Neural cell (in vitro differentiated cells): ENCODE data around the gene ESPNL.

ENCODE experiments used
- CTCF ChIP-seq: fragments of 450-650 bp; IDR thresholded peaks from 2 replicates; pipeline ENCODE4 v1.5.1; 2014; ENCODE audit warnings: antibody characterized with exemption, mild to moderate bottlenecking, moderate library complexity; ENCODE audit not compliant: poor library complexity, severe bottlenecking
- EP300 ChIP-seq: fragments of 450-650 bp; conservative IDR thresholded peaks from 2 replicates; pipeline ENCODE4 v1.6.1; 2014; ENCODE audit warnings: antibody characterized with exemption, mild to moderate bottlenecking, moderate library complexity; ENCODE audit not compliant: poor library complexity, severe bottlenecking
- EZH2 ChIP-seq: fragments of 200-600, 300-800 bp; shearing (Covaris generic), sonication (generic); IDR thresholded peaks from 2 replicates; pipeline ENCODE4 v1.6.1; 2014; ENCODE audit warnings: antibody characterized with exemption, low read length, borderline replicate concordance, mild to moderate bottlenecking; ENCODE audit not compliant: insufficient read depth, poor library complexity, severe bottlenecking
- POLR2AphosphoS5 ChIP-seq: IDR thresholded peaks from 2 replicates; pipeline ENCODE4 v1.6.1; 2012
- SMC3 ChIP-seq: fragments of 450-650 bp; conservative IDR thresholded peaks from 2 replicates; pipeline ENCODE4 v1.6.1; 2014; ENCODE audit warnings: antibody characterized with exemption, mild to moderate bottlenecking, moderate library complexity; ENCODE audit not compliant: poor library complexity
- TAF1 ChIP-seq: IDR thresholded peaks from 2 replicates; pipeline ENCODE4 v1.6.1; 2012; ENCODE audit warnings: low read depth

DNA sequence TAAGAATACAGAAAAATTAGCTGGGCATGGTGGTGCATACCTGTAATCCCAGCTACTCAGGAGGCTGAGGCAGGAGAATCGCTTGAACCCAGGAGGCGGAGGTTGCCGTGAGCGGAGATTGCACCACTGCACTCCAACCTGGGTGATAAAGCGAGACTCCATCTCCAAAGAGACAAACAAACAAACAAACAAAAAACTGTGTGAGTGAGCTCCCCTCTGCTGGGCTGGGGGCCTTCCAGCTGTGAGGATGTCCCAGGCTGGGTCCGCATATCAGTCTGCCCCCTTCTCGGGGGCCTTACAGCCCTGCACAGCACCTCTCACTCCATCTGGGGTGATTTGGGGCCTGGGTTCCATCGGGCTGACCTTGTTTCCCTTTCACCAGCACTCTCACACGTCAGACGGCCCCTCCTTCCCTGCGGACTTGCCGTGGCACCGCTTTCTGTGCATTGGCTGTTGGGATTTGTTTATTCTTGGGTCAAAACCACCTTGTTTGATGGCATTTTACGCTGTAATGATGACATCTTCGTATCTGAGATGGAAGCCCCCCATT is 35.5 kb downstream of the ESPNL start:
- TF ChIP-seq CTCF, result no peak
- TF ChIP-seq EP300, result no peak
- TF ChIP-seq POLR2AphosphoS5, result no peak
- no peak for TF ChIP-seq EZH2
- TF ChIP-seq TAF1, result no peak
- no peak for TF ChIP-seq SMC3
